ENCODE measurements around the gene BABAM2. TPM values are rescaled to one million over a fixed set of nuclear protein-coding genes. Genes with fewer than 3 reads are reported as not detected.

Gene BABAM2
- total and polyA plus RNA-seq, 7 donors = 22.9 to 52.3 (median 25.2) TPM

DNA sequence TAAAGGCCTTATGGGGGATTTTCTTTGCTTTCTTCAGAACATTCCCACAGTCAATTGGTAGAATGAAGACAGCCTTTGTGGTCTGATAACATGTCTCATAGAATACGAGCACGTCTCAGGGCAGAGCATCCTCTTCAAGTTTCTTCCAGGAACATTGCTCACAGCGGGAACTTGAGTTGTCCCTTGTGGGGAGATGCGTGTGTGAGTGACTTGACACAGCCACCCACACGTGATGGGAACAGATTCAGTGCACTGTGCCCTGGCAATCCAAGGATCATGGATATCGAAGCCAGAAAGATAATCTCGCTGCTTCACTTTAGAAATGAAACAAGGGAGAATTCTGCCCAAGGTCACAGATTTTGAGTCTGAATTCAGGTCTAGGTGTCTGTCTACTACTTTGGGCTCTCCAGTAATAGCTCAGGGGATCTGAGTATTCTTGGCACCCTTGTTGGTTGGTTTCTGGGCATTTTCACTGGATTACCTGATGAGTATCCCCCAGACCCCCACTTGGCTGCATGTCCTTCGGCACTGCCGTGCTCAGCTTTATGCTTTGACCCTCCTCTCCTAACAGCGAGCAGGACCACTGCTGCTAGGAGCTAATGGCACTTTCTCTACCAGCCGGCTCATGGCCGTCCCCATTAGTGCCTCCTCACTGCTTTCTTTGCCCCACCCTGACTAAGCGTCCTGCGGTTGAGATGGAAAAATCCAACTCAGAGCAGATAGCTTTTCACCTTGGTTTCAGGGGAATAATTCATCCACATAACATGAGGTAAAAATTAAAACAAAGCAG is 426.2 kb downstream of the BABAM2 start:
- no peak for DNase-seq
- H3K27me3 ChIP-seq = no peaks in the 10 kb centered on the region
- H3K9me3 ChIP-seq = no peaks in the 10 kb centered on the region
- no peak overlapping the region for H3K4me3 ChIP-seq
- H3K36me3 ChIP-seq = no peaks in the 10 kb centered on the region
- H3K4me1 ChIP-seq = peaks cover 0 to 18% (median 6%) of the 10 kb centered on the region in 4 donors
- no peak for TF ChIP-seq CTCF (IDR thresholded peaks at IDR 0.05)
- TF ChIP-seq POLR2A (IDR thresholded peaks at IDR 0.05) = no peak
- no peak for TF ChIP-seq POLR2AphosphoS5 (IDR thresholded peaks at IDR 0.05)
- no peak for TF ChIP-seq EP300 (IDR thresholded peaks at IDR 0.05)
- H3K27ac ChIP-seq = no peak overlapping the region
- intact Hi-C loops (cut with DNase I) = no loop called here
- 97% methylated on average over 14 of the region's 14 CpGs for WGBS, 2 donors

- 99% methylated on average over 2 of the region's 2 CpGs for WGBS, 2 donors
- Histone ChIP-seq H3K9me3 (no peaks in the 10 kb centered on the region), H3K27me3 (no peaks in the 10 kb centered on the region), H3K27ac (no peak overlapping the region), H3K4me3 (no peak overlapping the region), H3K36me3 (no peaks in the 10 kb centered on the region), H3K4me1 (peaks cover 0 to 16% (median 8%) of the 10 kb centered on the region in 4 donors)
- TF ChIP-seq EP300 (IDR thresholded peaks at IDR 0.05) (no peak), POLR2A (IDR thresholded peaks at IDR 0.05) (no peak), CTCF (IDR thresholded peaks at IDR 0.05) (no peak), POLR2AphosphoS5 (IDR thresholded peaks at IDR 0.05) (no peak)
- DNase-seq = no peak
- intact Hi-C loops (cut with DNase I) = no loop called here
Observed at GRCh38 chr2:28317390-28317789, 426.9 kb downstream of the BABAM2 start.

GRCh38 chr2:28318023-28318422 is 427.5 kb downstream of the BABAM2 start:
- H3K4me3 ChIP-seq = no peak overlapping the region
- intact Hi-C loops (cut with DNase I) = no loop called here
- DNase-seq = no peak

GRCh38 chr2:28318462-28319117 is 428.1 kb downstream of the BABAM2 start:
- DNase-seq = no peak
- WGBS, 2 donors = 50 to 81% methylated on average over 6 of the region's 6 CpGs

More at GRCh38 chr2:28318023-28318422, 427.5 kb downstream of the BABAM2 start:
- H3K27ac ChIP-seq = no peak overlapping the region
- TF ChIP-seq CTCF (IDR thresholded peaks at IDR 0.05) (no peak), POLR2A (IDR thresholded peaks at IDR 0.05) (no peak)
- WGBS, 2 donors = 88 to 91% methylated on average over 5 of the region's 5 CpGs
- H3K4me1 ChIP-seq = peaks cover 0 to 19% (median 8%) of the 10 kb centered on the region in 4 donors
- H3K9me3 ChIP-seq = no peaks in the 10 kb centered on the region
- no peaks in the 10 kb centered on the region for H3K27me3 ChIP-seq
- H3K36me3 ChIP-seq = no peaks in the 10 kb centered on the region

More at GRCh38 chr2:28318462-28319117, 428.1 kb downstream of the BABAM2 start:
- no peak for TF ChIP-seq POLR2A (IDR thresholded peaks at IDR 0.05)
- no peak for TF ChIP-seq POLR2AphosphoS5 (IDR thresholded peaks at IDR 0.05)
- no peak for TF ChIP-seq CTCF (IDR thresholded peaks at IDR 0.05)
- TF ChIP-seq EP300 (IDR thresholded peaks at IDR 0.05) = no peak
- no peaks in the 10 kb centered on the region for H3K36me3 ChIP-seq
- intact Hi-C loops (cut with DNase I) = no loop called here
- H3K9me3 ChIP-seq = no peaks in the 10 kb centered on the region
- no peak overlapping the region for H3K27ac ChIP-seq
- peaks cover 0 to 24% (median 8%) of the 10 kb centered on the region in 4 donors for H3K4me1 ChIP-seq
- H3K27me3 ChIP-seq = no peaks in the 10 kb centered on the region
- no peak overlapping the region for H3K4me3 ChIP-seq

Measured in sigmoid colon (tissue), 7 donors.